ENCODE data around the gene SBNO2. TPM values are rescaled to one million over a fixed set of nuclear protein-coding genes. Genes with fewer than 3 reads are reported as not detected.

The SBNO2 gene
- polyA plus RNA-seq, 1 of the 3 experiments (the other 2 are of a cell fraction), result 18.3 TPM

DNA sequence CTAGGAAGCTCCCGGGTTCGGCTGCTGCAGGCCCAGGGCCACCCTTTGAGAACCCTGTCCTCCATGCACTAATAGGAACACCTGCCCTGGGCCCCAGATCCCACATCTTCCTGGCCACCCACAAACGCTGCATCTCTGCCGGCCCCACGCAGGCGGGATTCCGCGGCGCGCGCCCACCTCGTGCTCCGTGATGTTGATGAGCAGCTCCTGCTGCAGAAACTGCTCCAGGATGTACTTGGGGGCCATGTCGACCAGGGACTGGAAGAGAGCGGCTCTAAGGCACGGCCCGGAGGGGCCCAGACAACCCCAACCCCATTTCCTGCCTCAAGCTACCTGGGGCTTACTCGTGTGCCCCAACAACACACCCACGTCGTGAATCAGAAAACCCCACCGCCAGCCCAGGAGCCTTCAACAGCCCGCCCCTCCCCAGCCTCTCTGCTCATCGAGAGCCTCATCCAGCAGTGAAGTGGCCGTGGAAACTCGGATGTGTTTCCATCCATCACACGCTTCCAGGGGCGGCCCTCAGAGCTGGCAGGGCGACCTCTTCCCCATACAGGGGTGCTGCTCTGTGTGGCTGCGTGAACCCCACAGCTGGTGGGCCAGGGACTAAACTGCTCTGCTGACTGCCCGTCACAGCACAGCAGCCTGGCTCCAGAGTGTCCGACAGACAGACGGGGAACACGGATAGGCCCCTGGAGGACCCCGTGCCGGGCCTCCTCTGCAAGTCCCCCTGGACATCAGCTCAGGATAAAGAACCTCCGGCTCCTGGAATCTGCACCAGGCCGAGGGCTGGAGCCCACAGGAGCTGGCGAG lies 83.1 kb downstream of the SBNO2 start:
- Histone ChIP-seq H3K4me3 (ENCODE audit: low read depth in 2 of 2, low read length in 1 of 2) (no peak overlapping the region), H3K9me3 (no peaks in the 10 kb centered on the region), H3K27me3 (ENCODE audit: insufficient read depth) (no peaks in the 10 kb centered on the region), H2AFZ (ENCODE audit: low read depth) (no peak overlapping the region), H3K36me3 (replicated peaks in 1 of 2; ENCODE audit: control insufficient read depth in 1 of 2, insufficient read depth in 2 of 2, low read length in 1 of 2) (peaks cover 0 to 26% of the 10 kb centered on the region in 2 experiments), H3K4me1 (ENCODE audit: control insufficient read depth in 1 of 2, insufficient read depth in 2 of 2, low read depth in 1 of 2, low read length in 1 of 2) (peaks cover 9 to 14% of the 10 kb centered on the region in 2 experiments; a peak in 2 of 4 replicates), H3K27ac (ENCODE audit: low read depth in 2 of 2, low read length in 1 of 2) (no peak overlapping the region), H3K79me2 (ENCODE audit: insufficient read depth) (peaks cover 26% of the 10 kb centered on the region), H3K9ac (no peak overlapping the region), H4K20me1 (ENCODE audit: insufficient read depth) (peaks cover 19% of the 10 kb centered on the region), H3F3A (replicated peaks; ENCODE audit: insufficient read depth) (peaks cover 8% of the 10 kb centered on the region), H3K9me2 (no peaks in the 10 kb centered on the region), H3K4me2 (no peak overlapping the region)
- no peak for DNase-seq
- WGBS (ENCODE audit: low lambda C conversion rate), result 93% methylated on average over 28 of the region's 38 CpGs
- CTCF ChIA-PET, result interaction anchor here (1.2 to 4.1 kb wide), 3 partner anchors 9 to 109 kb away, joined by 4 to 16 read pairs (median 5); no protein-coding TSS in a partner anchor
- POLR2A ChIA-PET, result no interaction called here
- TF ChIP-seq FOXM1 (IDR thresholded peaks at IDR 0.05; ENCODE audit: low read depth) (no peak), NFIC (IDR thresholded peaks at IDR 0.05; ENCODE audit: borderline replicate concordance) (no peak), YY1 (IDR thresholded peaks at IDR 0.05; ENCODE audit: low read depth) (no peak), RXRA (IDR thresholded peaks at IDR 0.05; ENCODE audit: borderline replicate concordance, low read depth) (no peak)

DNA sequence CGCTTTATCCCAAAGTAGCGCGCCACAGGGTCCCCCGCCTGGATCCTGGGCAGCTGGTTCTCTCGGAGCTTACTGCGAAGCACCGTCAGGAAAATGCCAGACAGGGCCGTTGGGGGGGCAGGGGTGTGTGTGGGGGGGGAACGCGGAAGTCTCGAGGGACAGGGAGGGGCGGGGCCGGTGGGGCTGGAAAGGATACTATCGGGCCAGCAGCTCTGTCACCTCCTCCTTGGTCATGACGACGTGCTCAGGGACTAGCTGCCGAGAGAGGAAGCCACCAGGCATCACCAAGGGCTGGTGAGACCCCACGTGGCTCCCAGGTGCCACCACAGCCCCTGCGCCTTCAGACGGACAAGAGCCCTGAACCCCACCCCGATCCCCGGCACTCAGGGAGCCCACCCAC lies 84.2 kb downstream of the SBNO2 start:
- Histone ChIP-seq H3K79me2 (ENCODE audit: insufficient read depth) (peaks cover 23% of the 10 kb centered on the region), H3K36me3 (replicated peaks in 1 of 2; ENCODE audit: control insufficient read depth in 1 of 2, insufficient read depth in 2 of 2, low read length in 1 of 2) (peaks cover 0 to 26% of the 10 kb centered on the region in 2 experiments), H3K27me3 (ENCODE audit: insufficient read depth) (no peaks in the 10 kb centered on the region), H3K4me3 (ENCODE audit: low read depth in 2 of 2, low read length in 1 of 2) (no peak overlapping the region), H3K27ac (ENCODE audit: low read depth in 2 of 2, low read length in 1 of 2) (no peak overlapping the region), H3K9ac (no peak overlapping the region), H3F3A (replicated peaks; ENCODE audit: insufficient read depth) (peaks cover 8% of the 10 kb centered on the region), H3K4me2 (no peak overlapping the region), H3K9me2 (no peaks in the 10 kb centered on the region), H4K20me1 (ENCODE audit: insufficient read depth) (peaks cover 19% of the 10 kb centered on the region), H3K9me3 (no peaks in the 10 kb centered on the region), H2AFZ (ENCODE audit: low read depth) (no peak overlapping the region), H3K4me1 (ENCODE audit: control insufficient read depth in 1 of 2, insufficient read depth in 2 of 2, low read depth in 1 of 2, low read length in 1 of 2) (peaks cover 9 to 10% of the 10 kb centered on the region in 2 experiments; a peak in 2 of 4 replicates)
- DNase-seq, result no peak
- 92% methylated on average over 14 of the region's 22 CpGs for WGBS (ENCODE audit: low lambda C conversion rate)
- no peak for TF ChIP-seq FOSL2 (IDR thresholded peaks at IDR 0.05; ENCODE audit: borderline replicate concordance, low read depth)
- no peak for TF ChIP-seq MEF2A (IDR thresholded peaks at IDR 0.05; ENCODE audit: borderline replicate concordance, low read depth)
- TF ChIP-seq JUND (IDR thresholded peaks at IDR 0.05), result no peak
- ChIA-PET POLR2A (interaction anchor here (1.0 kb wide), 1 partner anchor 15 kb away, joined by 3 read pairs; no protein-coding TSS in a partner anchor), CTCF (interaction anchor here (1.0 to 4.1 kb wide), 4 partner anchors 8 to 154 kb away, joined by 3 to 16 read pairs (median 4); no protein-coding TSS in a partner anchor)

DNA sequence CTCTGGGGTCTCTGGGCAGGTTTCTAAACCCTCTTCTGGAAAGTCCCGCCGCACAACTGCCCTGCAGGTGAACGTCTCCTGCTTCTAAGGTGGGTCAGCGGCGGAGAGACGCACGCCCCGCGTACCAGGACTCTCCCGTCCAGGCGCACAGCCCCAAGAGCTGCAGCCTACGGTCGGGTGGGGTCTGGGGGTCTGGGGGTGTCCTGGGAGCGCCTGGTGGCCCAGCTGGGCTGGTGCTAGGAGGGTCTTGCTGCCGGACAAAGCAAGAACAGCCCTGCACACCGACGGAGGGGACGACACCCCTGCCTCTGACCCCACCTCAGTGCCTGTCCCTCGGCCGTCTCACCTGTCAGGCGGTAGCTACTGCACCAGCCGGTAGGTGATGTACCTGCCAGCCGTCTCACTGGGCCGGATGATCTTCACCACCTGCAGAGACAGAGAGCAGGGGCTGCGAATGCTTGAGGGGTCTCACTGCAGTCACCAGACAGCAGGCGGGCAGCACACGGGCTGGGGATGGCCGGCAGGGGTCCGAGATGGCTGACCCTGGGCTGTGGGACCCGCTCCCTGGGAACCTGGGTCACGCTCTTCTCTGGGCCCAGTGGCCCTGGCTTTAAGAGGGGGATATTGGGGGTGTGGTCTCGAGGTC lies 84.8 kb downstream of the SBNO2 start:
- peaks cover 8 to 9% of the 10 kb centered on the region in 2 experiments; a peak in 2 of 4 replicates for H3K4me1 ChIP-seq (ENCODE audit: control insufficient read depth in 1 of 2, insufficient read depth in 2 of 2, low read depth in 1 of 2, low read length in 1 of 2)
- no peaks in the 10 kb centered on the region for H3K27me3 ChIP-seq (ENCODE audit: insufficient read depth)
- POLR2A ChIA-PET, result interaction anchor here (1.0 kb wide), 1 partner anchor 15 kb away, joined by 3 read pairs; no protein-coding TSS in a partner anchor
- peaks cover 13% of the 10 kb centered on the region for H4K20me1 ChIP-seq (ENCODE audit: insufficient read depth)
- H3K27ac ChIP-seq (ENCODE audit: low read depth in 2 of 2, low read length in 1 of 2), result no peak overlapping the region
- peaks cover 13% of the 10 kb centered on the region for H3F3A ChIP-seq (replicated peaks; ENCODE audit: insufficient read depth)
- H3K9ac ChIP-seq, result no peak overlapping the region
- no peaks in the 10 kb centered on the region for H3K9me2 ChIP-seq
- no peaks in the 10 kb centered on the region for H3K9me3 ChIP-seq
- no peak for DNase-seq
- H3K4me3 ChIP-seq (ENCODE audit: low read depth in 2 of 2, low read length in 1 of 2), result no peak overlapping the region
- H3K79me2 ChIP-seq (ENCODE audit: insufficient read depth), result peaks cover 17% of the 10 kb centered on the region
- CTCF ChIA-PET, result interaction anchor here (0.8 to 4.1 kb wide), 3 partner anchors 9 to 155 kb away, joined by 3 to 16 read pairs (median 3); no protein-coding TSS in a partner anchor
- H3K36me3 ChIP-seq (replicated peaks in 1 of 2; ENCODE audit: control insufficient read depth in 1 of 2, insufficient read depth in 2 of 2, low read length in 1 of 2), result peaks cover 0 to 26% of the 10 kb centered on the region in 2 experiments
- WGBS (ENCODE audit: low lambda C conversion rate), result 100% methylated on average over 1 of the region's 32 CpGs
- TF ChIP-seq TEAD4 (IDR thresholded peaks at IDR 0.05; ENCODE audit: borderline replicate concordance, insufficient read depth) (no peak), FOXM1 (IDR thresholded peaks at IDR 0.05; ENCODE audit: low read depth) (no peak), MEF2A (IDR thresholded peaks at IDR 0.05; ENCODE audit: borderline replicate concordance, low read depth) (no peak), SMC3 (IDR thresholded peaks at IDR 0.05; ENCODE audit: low read depth, low read length) (no peak), SIN3A (IDR thresholded peaks at IDR 0.05; ENCODE audit: borderline replicate concordance, low read depth, low read length) (no peak), RXRA (IDR thresholded peaks at IDR 0.05; ENCODE audit: borderline replicate concordance, low read depth) (no peak), RAD21 (IDR thresholded peaks at IDR 0.05; ENCODE audit: low read length) (no peak), EP300 (IDR thresholded peaks at IDR 0.05; ENCODE audit: borderline replicate concordance in 1 of 2, low read depth in 1 of 2, low read length in 1 of 2) (no peak), RFX5 (IDR thresholded peaks at IDR 0.05; ENCODE audit: low read length) (no peak), MXI1 (IDR thresholded peaks at IDR 0.05; ENCODE audit: low read depth, low read length) (no peak)
- TF ChIP-seq, protein P1, sequence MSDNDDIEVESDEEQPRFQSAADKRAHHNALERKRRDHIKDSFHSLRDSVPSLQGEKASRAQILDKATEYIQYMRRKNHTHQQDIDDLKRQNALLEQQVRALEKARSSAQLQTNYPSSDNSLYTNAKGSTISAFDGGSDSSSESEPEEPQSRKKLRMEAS (IDR thresholded peaks at IDR 0.05; ENCODE audit: low read depth), result no peak
- TF ChIP-seq, protein P2, sequence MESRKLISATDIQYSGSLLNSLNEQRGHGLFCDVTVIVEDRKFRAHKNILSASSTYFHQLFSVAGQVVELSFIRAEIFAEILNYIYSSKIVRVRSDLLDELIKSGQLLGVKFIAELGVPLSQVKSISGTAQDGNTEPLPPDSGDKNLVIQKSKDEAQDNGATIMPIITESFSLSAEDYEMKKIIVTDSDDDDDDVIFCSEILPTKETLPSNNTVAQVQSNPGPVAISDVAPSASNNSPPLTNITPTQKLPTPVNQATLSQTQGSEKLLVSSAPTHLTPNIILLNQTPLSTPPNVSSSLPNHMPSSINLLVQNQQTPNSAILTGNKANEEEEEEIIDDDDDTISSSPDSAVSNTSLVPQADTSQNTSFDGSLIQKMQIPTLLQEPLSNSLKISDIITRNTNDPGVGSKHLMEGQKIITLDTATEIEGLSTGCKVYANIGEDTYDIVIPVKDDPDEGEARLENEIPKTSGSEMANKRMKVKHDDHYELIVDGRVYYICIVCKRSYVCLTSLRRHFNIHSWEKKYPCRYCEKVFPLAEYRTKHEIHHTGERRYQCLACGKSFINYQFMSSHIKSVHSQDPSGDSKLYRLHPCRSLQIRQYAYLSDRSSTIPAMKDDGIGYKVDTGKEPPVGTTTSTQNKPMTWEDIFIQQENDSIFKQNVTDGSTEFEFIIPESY (IDR thresholded peaks at IDR 0.05; ENCODE audit: borderline replicate concordance, low read depth), result no peak
- H2AFZ ChIP-seq (ENCODE audit: low read depth), result no peak overlapping the region
- H3K4me2 ChIP-seq, result no peak overlapping the region

Data from SK-N-SH (cell line).